Stomach (tissue), 4 donors: Measurements from ENCODE around the gene TMEM120A.

ENCODE experiments used
- POLR2A ChIP-seq, 4 donors: fragments of 450-650 bp; IDR thresholded peaks; one replicate each; pipeline ENCODE4 v1.6.1; 2016; ENCODE audit warnings: antibody characterized with exemption in 4 of 4, control low read depth in 2 of 4, mild to moderate bottlenecking in 1 of 4, moderate library complexity in 1 of 4
- TF ChIP-seq, protein P1 (sequence below), 7 experiments: fragments of 450-650 bp in 4 of 7; fragments of 200-600 bp in 3 of 7; sonication (generic) in 3 of 7; IDR thresholded peaks; one replicate each; pipeline ENCODE4 v1.5.1; 2016 to 2019; ENCODE audit warnings: antibody characterized with exemption in 7 of 7, control low read depth in 2 of 7, mild to moderate bottlenecking in 1 of 7

DNA sequence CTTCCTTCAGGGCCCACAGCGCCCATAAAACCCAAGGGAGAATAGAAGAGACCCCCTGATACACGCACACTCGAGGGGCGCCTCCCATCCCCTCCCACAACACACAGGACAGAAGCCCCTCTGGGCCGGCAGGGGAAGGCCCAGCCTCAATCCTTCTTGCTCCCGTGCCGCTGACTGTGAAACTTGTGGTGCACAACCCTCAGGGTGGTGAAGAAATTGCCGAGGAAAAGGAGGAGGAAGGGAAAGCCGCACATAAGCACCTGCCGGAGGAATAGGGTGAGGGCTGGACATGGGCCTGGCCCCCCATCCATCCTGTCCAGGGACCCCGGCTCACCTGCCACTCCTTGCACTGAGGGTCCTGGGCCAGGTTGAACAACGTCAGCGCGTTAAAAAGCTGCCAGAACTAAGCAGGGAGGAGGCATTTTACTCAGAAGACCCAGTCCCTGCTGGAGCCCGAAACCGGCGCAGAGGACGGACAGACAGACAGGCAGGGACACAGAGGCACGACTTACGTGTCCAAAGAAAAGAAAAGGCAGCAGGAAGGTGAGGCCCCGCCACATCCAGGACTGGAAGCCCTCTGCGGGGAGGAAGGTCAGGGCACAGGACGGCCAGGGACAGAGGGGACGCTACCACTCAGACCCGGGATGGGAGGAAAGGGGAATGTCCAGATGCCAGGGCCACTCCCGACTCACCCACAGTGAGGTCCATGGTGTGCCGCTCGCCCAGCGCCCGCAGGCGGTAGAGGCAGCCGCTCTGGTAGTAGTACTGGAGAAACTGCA lies 7.2 kb downstream of the TMEM120A start:
- TF ChIP-seq, protein P1, sequence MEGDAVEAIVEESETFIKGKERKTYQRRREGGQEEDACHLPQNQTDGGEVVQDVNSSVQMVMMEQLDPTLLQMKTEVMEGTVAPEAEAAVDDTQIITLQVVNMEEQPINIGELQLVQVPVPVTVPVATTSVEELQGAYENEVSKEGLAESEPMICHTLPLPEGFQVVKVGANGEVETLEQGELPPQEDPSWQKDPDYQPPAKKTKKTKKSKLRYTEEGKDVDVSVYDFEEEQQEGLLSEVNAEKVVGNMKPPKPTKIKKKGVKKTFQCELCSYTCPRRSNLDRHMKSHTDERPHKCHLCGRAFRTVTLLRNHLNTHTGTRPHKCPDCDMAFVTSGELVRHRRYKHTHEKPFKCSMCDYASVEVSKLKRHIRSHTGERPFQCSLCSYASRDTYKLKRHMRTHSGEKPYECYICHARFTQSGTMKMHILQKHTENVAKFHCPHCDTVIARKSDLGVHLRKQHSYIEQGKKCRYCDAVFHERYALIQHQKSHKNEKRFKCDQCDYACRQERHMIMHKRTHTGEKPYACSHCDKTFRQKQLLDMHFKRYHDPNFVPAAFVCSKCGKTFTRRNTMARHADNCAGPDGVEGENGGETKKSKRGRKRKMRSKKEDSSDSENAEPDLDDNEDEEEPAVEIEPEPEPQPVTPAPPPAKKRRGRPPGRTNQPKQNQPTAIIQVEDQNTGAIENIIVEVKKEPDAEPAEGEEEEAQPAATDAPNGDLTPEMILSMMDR (IDR thresholded peaks at IDR 0.05): no peak
- TF ChIP-seq POLR2A (IDR thresholded peaks at IDR 0.05): no peak
